ENCODE results near the gene DCTN2.

The DCTN2 gene

GRCh38 chr12:57491393-57492280, 55.4 kb downstream of the DCTN2 start:
- no CpG with 5 or more reads among the region's 15 CpGs for WGBS, 2 donors (ENCODE audit: extremely low coverage in 2 of 2, insufficient read length in 2 of 2, insufficient replicate concordance in 1 of 2)
- peaks cover 29 to 58% of the 10 kb centered on the region in 2 donors for H3K36me3 ChIP-seq (replicated peaks in 1 of 2; ENCODE audit: control insufficient read depth in 2 of 2, insufficient read depth in 2 of 2, low read length in 2 of 2)

GRCh38 chr12:57490126-57490525, 56.9 kb downstream of the DCTN2 start:
- H3K4ac ChIP-seq (ENCODE audit: low read length): no peak overlapping the region
- H2BK12ac ChIP-seq (ENCODE audit: low read length): no peak overlapping the region
- H2BK120ac ChIP-seq (ENCODE audit: low read depth, low read length): no peak overlapping the region
- H3K27ac ChIP-seq (replicated peaks; ENCODE audit: low read length): no peak overlapping the region
- no peak overlapping the region for H3K14ac ChIP-seq (ENCODE audit: low read length)
- no peak overlapping the region for H2BK5ac ChIP-seq (ENCODE audit: low read length)
- no peak overlapping the region for H4K8ac ChIP-seq (ENCODE audit: low read depth, low read length)
- peaks cover 27 to 48% of the 10 kb centered on the region in 2 donors for H3K36me3 ChIP-seq (replicated peaks in 1 of 2; ENCODE audit: control insufficient read depth in 2 of 2, insufficient read depth in 2 of 2, low read length in 2 of 2)
- WGBS, 2 donors (ENCODE audit: extremely low coverage in 2 of 2, insufficient read length in 2 of 2, insufficient replicate concordance in 1 of 2): no CpG with 5 or more reads among the region's 4 CpGs
- H2AFZ ChIP-seq (ENCODE audit: low read length): no peak overlapping the region
- H4K91ac ChIP-seq (ENCODE audit: low read depth, low read length, poor library complexity): no peak overlapping the region
- no peak overlapping the region for H2BK15ac ChIP-seq (ENCODE audit: low read length)
- no peak overlapping the region for H3K18ac ChIP-seq (ENCODE audit: low read length)
- no peaks in the 10 kb centered on the region for H3K27me3 ChIP-seq (ENCODE audit: control insufficient read depth in 3 of 3, insufficient read depth in 3 of 3, low read depth in 1 of 3, low read length in 3 of 3)
- no peak for DNase-seq (ENCODE audit: low spot score)
- peak overlapping the region in 1 of 2 donors; percentile 17 for H3K4me3 ChIP-seq (ENCODE audit: low read length in 2 of 2)
- H3K4me1 ChIP-seq (ENCODE audit: control insufficient read depth in 2 of 2, insufficient read depth in 1 of 2, low read depth in 1 of 2, low read length in 2 of 2): peaks cover 3% of the 10 kb centered on the region in 2 donors
- no peak overlapping the region for H3K4me2 ChIP-seq (ENCODE audit: insufficient read depth, low read length, poor library complexity, severe bottlenecking)
- peaks cover 0 to 6% of the 10 kb centered on the region in 2 donors for H3K9me3 ChIP-seq (replicated peaks in 1 of 2; ENCODE audit: control insufficient read depth in 2 of 2, insufficient read depth in 1 of 2, low read depth in 1 of 2, low read length in 2 of 2)
- no peak overlapping the region for H3K23ac ChIP-seq (ENCODE audit: low read depth, low read length, poor library complexity)
- H3K79me1 ChIP-seq (ENCODE audit: low read depth, low read length): peaks cover 10% of the 10 kb centered on the region
- no peak overlapping the region for H2AK5ac ChIP-seq (ENCODE audit: low read depth, low read length)
- H3K9ac ChIP-seq (ENCODE audit: low read depth, low read length, poor library complexity): no peak overlapping the region

More at GRCh38 chr12:57491393-57492280, 55.4 kb downstream of the DCTN2 start:
- Histone ChIP-seq H4K8ac (ENCODE audit: low read depth, low read length) (no peak overlapping the region), H3K4me3 (ENCODE audit: low read length in 2 of 2) (no peak overlapping the region), H3K14ac (ENCODE audit: low read length) (no peak overlapping the region), H2BK120ac (ENCODE audit: low read depth, low read length) (no peak overlapping the region), H2AK5ac (ENCODE audit: low read depth, low read length) (no peak overlapping the region), H3K4me1 (ENCODE audit: control insufficient read depth in 2 of 2, insufficient read depth in 1 of 2, low read depth in 1 of 2, low read length in 2 of 2) (peaks cover 3% of the 10 kb centered on the region in 2 donors), H2BK5ac (ENCODE audit: low read length) (no peak overlapping the region), H3K27ac (replicated peaks; ENCODE audit: low read length) (no peak overlapping the region), H3K9ac (ENCODE audit: low read depth, low read length, poor library complexity) (no peak overlapping the region), H2AFZ (ENCODE audit: low read length) (no peak overlapping the region), H3K4ac (ENCODE audit: low read length) (no peak overlapping the region), H3K27me3 (ENCODE audit: control insufficient read depth in 3 of 3, insufficient read depth in 3 of 3, low read depth in 1 of 3, low read length in 3 of 3) (no peaks in the 10 kb centered on the region), H2BK12ac (ENCODE audit: low read length) (no peak overlapping the region), H3K23ac (ENCODE audit: low read depth, low read length, poor library complexity) (no peak overlapping the region), H3K9me3 (replicated peaks in 1 of 2; ENCODE audit: control insufficient read depth in 2 of 2, insufficient read depth in 1 of 2, low read depth in 1 of 2, low read length in 2 of 2) (peaks cover 0 to 6% of the 10 kb centered on the region in 2 donors), H3K4me2 (ENCODE audit: insufficient read depth, low read length, poor library complexity, severe bottlenecking) (no peak overlapping the region), H4K91ac (ENCODE audit: low read depth, low read length, poor library complexity) (no peak overlapping the region), H3K79me1 (ENCODE audit: low read depth, low read length) (peaks cover 10% of the 10 kb centered on the region), H2BK15ac (ENCODE audit: low read length) (no peak overlapping the region), H3K18ac (ENCODE audit: low read length) (no peak overlapping the region)
- no peak for DNase-seq (ENCODE audit: low spot score)

- no peak overlapping the region for H2BK12ac ChIP-seq (ENCODE audit: low read length)
- H3K4me1 ChIP-seq (ENCODE audit: control insufficient read depth in 2 of 2, insufficient read depth in 1 of 2, low read depth in 1 of 2, low read length in 2 of 2): peaks cover 3% of the 10 kb centered on the region in 2 donors
- WGBS, 2 donors (ENCODE audit: extremely low coverage in 2 of 2, insufficient read length in 2 of 2, insufficient replicate concordance in 1 of 2): no CpG with 5 or more reads among the region's 5 CpGs
- H3K23ac ChIP-seq (ENCODE audit: low read depth, low read length, poor library complexity): no peak overlapping the region
- H3K79me1 ChIP-seq (ENCODE audit: low read depth, low read length): peaks cover 10% of the 10 kb centered on the region
- H3K4me2 ChIP-seq (ENCODE audit: insufficient read depth, low read length, poor library complexity, severe bottlenecking): peak overlapping the region; percentile 23
- peak overlapping the region; percentile 20 for H4K8ac ChIP-seq (ENCODE audit: low read depth, low read length)
- H3K18ac ChIP-seq (ENCODE audit: low read length): no peak overlapping the region
- H2AK5ac ChIP-seq (ENCODE audit: low read depth, low read length): no peak overlapping the region
- no peak overlapping the region for H2AFZ ChIP-seq (ENCODE audit: low read length)
- H3K4ac ChIP-seq (ENCODE audit: low read length): no peak overlapping the region
- H3K14ac ChIP-seq (ENCODE audit: low read length): no peak overlapping the region
- H2BK15ac ChIP-seq (ENCODE audit: low read length): no peak overlapping the region
- no peak overlapping the region for H2BK5ac ChIP-seq (ENCODE audit: low read length)
- H3K27ac ChIP-seq (replicated peaks; ENCODE audit: low read length): no peak overlapping the region
- peak overlapping the region in 1 of 2 donors; percentile 86 for H3K4me3 ChIP-seq (ENCODE audit: low read length in 2 of 2)
- no peak overlapping the region for H3K9ac ChIP-seq (ENCODE audit: low read depth, low read length, poor library complexity)
- H3K27me3 ChIP-seq (ENCODE audit: control insufficient read depth in 3 of 3, insufficient read depth in 3 of 3, low read depth in 1 of 3, low read length in 3 of 3): no peaks in the 10 kb centered on the region
- peaks cover 27 to 47% of the 10 kb centered on the region in 2 donors for H3K36me3 ChIP-seq (replicated peaks in 1 of 2; ENCODE audit: control insufficient read depth in 2 of 2, insufficient read depth in 2 of 2, low read length in 2 of 2)
- DNase-seq (ENCODE audit: low spot score): no peak
- peaks cover 0 to 6% of the 10 kb centered on the region in 2 donors for H3K9me3 ChIP-seq (replicated peaks in 1 of 2; ENCODE audit: control insufficient read depth in 2 of 2, insufficient read depth in 1 of 2, low read depth in 1 of 2, low read length in 2 of 2)
- no peak overlapping the region for H4K91ac ChIP-seq (ENCODE audit: low read depth, low read length, poor library complexity)
- H2BK120ac ChIP-seq (ENCODE audit: low read depth, low read length): no peak overlapping the region
Measured at GRCh38 chr12:57489157-57489641, 57.8 kb downstream of the DCTN2 start.

All from neuronal stem cell (in vitro differentiated cells).